Left kidney (tissue), 2 donors: ENCODE results near the gene SLC16A5. TPM values are rescaled to one million over a fixed set of nuclear protein-coding genes. Genes with fewer than 3 reads are reported as not detected.
"Not testable (repeated sequence)": the region's sequence is repeated elsewhere in the genome, so short reads cannot be mapped to it uniquely, and the experiment has no call there.

ENCODE experiments used
- DNase-seq: peaks from one replicate; pipeline ENCODE4 v3.0.0-alpha.2; 2013
- polyA plus RNA-seq: library from polyadenylated mRNA; unstranded; fragments of 120-200 nt; gene quantifications from one replicate; pipeline ENCODE4 v1.2.1, GENCODE V29; 2013; ENCODE audit not compliant: insufficient read length

Gene SLC16A5
- polyA plus RNA-seq, 1 donor, result 29.5 TPM

DNA sequence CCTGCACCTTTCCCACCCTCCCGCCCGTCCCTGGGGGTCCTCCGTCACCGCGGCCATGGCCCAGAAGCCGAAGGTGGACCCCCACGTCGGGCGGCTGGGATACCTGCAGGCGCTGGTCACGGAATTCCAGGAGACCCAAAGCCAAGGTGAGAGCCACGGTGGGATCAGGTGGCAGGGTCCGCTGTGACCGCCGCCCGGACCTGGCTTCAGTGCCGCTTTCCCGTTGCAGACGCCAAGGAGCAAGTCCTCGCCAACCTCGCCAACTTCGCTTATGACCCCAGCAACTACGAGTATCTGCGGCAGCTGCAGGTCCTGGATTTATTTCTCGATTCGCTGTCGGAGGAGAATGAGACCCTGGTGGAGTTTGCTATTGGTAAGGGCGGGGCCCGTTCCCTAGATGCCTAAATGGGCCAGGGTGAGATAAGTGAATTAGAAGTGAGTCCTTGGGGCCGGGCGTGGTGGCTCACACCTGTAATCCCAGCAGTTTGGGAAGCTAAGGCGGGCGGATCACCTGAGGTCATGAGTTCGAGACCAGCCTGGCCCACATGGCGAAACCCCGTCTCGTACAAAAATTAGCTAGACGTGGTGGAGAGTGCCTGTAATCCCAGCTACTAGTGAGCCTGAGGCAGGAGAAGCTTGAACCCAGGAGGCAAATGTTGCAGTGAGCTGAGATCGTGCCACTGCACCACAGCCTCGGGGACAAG lies 22.6 kb downstream of the SLC16A5 start:
- DNase-seq, result no peak

DNA sequence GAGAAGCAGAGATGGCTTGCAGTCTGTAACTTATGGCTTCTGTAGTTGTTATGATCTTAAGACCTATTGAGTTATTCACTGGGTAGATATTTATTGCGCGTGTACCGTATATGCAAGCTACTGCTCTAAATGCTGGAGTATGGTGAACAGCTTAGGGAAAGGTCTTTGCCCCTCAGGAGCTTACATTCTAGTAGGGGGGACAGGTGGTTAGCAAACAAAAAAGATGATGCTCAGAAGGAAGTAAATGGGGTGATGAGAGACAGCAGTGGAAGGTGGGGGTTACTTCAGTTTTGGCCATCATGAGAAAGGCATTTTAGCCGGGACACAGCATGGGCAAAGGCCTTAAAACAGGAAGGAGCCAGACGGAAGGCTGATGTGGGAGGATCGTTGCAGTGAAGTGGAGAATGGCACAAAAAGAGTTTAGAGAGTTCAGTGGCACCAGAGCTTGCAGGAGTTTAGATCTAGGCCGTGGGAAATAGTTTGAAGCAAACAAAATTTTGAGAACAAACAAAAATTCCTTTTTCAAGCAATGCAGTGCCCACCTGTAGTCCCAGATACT lies 24.1 kb downstream of the SLC16A5 start:
- no peak for DNase-seq

DNA sequence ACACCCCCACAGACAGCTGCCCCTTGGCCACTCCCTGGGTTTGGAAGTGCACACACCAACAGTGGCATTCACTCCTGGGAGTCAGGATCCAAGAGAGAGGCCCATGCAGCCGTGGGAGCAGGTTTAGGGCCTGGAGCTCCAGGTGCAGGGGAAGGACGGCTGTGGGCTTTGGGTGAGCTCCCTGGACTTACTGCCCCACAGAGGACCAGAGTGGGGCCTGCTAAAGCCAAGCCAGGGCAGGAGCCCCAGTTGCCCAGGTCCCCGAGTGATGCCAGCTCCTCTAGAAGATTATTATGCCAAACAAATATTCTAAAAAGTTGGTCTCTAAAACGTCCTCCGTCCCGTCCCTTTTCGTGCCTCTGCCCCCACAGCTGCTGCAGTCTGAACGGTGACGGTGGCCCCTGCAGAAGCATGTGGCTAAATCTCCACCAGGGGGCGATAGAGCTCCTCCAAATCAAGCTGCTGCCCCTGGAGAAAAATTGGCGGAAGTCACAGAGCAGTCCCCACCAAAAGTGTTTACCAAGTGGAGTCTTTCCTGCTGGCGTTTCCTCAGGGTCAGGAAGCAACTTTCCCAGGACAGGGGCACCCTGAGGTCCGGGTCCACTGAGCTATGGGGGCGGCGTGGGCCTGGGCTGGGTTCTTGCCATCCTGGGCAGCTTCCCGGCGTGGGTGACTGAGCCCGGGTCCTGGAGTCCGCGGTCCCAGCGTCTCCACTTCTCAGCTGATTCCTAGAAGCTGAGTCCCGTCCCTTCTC lies 26.2 kb downstream of the SLC16A5 start:
- peak; percentile 92 for DNase-seq

DNA sequence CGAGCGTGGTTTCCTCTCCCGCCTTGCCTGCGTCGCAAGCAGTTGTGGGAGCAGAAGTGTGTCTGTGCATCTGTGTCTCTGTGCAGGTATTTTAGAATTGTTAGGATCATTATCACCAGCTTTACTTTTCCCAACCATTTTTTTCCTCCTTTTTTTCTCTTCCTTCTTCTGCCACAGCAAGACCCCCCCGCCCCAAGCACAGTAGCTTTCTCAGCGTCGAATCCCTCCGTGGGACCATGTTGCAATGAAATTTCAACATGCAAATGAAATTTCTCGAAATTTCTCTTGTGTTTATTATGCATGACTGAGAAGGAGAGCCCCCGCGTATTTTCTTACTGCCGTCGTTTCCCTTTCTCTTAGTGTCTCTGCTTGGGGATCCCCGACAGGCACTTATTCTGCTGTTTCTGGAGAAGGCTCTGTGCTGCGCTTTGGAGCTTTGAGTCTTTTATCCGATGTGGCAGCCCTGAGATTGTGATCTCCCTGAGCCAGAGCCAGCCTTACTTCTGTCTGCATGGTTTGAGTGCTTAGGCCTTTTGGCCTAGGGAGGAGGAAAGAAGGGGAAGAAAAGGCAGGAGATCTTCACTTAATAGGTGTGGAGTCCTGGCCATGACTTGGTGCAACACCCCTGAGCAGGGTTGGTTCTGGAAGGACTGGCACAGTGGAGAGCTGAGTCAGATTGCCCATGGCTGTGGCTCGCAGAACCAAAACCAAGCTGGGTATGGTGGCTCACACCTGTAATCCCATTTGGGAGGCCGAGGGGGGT lies 27.0 kb downstream of the SLC16A5 start:
- DNase-seq, result no peak

DNA sequence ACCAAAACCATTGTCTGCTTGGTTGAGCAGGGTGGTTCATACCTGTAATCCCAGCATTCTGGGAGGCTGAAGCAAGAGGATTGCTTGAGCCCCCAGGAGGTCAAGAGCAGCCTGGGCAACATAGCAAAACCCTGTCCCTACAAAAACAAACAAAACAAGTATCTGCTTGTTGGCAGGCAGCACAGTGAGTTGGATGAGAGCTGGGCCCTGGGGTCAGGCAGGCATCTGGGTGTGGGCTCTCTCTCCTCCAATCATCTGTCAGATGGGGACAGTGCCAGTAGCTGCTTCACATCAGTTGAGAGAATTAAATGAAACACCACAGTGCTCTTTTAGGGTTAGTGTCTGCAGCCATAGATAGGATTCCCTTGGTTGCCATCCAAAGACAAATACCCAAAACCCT lies 27.8 kb downstream of the SLC16A5 start:
- no peak for DNase-seq

DNA sequence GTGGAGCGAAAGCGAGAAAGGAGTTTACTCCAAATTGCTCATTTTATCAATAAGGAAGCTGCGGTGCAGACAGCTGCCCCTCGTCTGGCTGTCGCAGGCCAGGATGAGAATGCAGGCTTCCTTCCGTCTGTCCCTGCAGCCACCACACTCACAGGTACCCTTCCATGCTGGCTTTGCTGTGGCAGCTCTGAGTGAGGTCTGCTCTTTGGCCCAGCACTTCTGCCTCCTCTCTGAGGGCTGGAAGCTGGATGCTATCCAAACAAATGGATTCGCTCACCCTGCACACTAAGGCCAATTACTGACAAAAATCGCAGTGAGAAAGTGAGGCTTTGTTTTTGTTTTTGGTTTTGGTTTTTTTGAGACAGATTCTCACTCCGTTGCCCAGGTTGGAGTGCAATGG lies 29.0 kb downstream of the SLC16A5 start:
- no peak for DNase-seq

DNA sequence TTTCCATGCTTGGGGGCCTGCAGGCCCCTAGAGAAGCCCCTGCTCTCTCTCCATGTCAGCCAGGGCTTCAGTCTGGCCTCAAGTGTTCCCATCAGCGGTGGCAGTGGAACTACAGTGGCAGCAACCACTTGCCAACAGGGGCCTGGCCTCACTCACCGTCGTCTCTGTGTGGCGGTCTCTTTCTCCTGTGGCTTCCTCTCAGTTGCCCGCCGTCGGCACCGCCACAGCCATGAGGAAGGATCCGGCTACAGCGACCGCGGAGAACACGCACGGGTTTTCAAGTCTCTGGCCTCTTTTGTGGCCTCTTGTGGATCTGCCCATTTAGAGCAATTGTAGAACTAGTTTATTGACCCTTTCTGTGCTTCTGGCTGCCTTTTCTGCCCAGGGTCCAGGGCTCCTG lies 30.6 kb downstream of the SLC16A5 start:
- no peak for DNase-seq

DNA sequence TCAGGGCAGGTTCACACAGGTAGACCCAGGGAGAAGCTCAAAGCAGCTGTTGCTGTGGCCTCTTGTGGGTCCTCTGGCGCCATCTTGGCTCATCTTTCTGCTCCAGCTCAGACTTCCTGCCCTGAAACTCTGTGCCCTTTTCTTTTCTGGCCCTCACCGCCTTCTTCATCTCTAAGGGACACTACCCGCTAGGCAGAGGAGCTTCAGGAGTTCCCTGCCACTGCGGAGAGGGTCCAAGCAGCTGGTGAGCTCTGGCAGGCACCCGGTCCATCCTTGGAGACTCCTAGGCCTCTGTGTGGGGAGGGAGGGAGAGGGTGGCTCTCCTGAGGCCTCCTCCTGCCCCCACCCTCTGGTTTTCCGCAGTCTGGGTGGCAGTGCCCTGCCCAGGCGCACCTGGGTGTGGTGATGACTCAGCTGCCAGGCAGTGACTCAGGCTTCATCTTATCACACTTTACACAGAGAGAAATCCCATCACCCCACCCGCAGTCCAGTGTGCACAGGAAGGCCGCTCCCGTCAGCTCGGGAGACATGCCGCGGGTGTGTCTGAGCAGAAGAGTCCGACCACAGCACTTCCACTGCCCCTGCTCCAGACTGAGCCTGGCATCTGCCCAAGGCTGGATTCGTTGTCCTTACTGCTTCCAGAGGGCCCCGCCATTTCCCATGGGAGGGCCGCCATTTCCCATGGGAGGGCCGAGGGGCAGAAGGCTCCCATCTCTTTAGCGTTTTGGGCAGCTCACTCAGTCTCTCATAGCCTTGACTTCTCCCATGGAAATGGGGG lies 36.5 kb downstream of the SLC16A5 start:
- no peak for DNase-seq

DNA sequence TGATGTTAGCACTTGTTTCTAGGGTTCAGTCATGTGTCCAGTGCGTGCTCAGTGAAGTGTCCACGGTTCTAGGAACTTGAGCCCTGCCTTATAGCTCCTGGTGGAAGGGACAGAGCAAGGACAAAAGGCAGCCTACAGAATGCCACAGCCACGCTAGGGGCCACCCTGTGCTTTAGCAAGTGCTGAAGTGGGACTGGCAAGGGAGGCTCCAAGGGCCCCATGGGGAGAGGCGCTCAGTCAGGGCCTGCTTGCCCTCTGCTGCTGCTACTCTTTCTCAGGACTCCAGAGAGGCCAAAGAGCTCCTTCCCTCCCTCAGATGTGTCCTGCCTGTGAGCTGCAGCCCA lies 37.0 kb downstream of the SLC16A5 start:
- DNase-seq, result no peak

DNA sequence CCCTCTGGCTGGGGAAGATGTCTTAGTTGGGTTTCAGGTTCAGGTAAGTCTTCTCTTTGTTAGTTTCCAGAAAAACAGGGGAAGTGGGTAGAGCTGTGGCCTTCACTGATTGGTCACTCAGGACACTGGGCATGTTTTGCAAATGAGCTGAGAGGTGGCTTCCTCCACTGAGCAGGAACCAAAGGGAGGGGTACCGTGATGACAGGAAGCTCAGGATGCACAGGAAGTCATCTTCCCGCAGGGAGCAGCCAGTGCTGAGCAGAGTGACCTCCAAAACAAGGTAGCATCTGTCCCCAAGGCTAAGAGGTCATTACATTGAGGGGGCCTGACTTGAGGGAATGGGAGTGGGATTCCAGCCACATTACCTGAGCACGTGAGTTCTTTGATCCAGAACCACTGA lies 38.2 kb downstream of the SLC16A5 start:
- no peak for DNase-seq

DNA sequence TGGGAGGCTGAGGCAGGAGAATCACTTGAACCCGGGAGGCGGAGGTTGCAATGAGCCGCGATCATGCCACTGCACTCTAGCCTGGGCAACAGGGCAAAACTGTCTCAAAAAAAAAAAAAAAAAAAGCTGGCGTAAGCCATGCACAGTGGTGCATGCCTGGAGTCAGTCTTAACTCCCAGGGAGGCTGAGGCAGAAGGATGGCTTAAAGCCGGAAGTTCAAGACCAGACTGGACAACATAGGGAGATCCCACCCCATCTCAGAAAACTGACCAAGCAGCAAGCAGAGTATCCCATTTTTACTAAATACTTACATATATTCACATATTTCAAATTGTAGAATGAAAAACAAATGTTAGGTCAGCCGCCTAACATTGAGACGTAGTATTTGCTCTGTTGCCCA lies 39.2 kb downstream of the SLC16A5 start:
- no peak for DNase-seq

DNA sequence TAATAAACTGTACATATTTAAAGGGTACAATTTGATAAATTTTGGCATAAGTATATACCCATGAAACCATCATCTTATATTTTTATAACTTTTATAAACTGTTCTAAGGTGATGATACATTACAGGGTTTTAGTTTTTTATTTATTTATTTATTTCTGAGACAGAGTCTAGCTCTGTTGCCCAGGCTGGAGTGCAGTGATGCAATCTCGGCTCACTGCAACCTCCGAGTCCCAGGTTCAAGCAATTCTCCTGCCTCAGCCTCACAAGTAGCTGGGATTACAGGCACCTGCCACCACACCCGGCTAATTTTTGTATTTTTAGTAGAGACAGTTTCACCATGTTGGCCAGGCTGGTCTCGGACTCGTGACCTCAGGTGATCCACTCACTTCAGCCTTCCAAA lies 40.2 kb downstream of the SLC16A5 start:
- DNase-seq, result not testable (repeated sequence)

DNA sequence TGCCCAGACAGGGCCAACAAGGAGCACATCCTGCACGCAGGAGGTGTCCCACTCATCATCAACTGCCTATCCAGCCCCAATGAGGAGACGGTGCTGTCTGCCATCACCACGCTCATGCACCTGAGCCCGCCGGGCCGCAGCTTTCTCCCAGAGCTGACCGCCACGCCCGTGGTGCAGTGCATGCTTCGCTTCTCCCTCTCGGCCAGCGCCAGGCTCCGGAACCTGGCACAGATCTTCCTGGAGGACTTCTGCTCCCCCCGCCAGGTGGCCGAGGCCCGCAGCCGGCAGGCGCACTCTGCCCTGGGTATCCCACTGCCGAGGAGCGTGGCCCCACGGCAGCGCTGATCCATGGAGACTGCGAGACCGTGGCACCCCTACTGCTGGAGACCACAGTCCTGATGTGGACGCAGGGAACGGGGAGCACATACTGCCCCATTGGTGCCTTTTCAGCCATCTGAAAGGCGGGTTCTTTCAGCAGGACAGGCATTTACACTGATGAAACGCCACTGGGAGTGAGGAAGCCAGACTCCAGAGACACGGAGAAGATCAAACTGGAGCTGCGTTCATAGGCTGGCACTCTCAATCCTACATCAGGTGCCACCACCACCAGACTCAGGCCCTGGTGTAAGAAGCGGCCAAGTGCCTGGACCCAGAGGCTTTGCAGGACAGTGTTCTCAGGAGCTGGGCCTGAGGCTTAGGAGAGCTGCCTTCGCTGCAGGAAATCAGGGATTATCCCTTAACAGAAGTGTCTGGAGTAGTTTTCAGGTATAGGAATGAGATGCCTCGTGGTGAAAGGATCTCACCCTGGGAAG lies 41.1 kb downstream of the SLC16A5 start:
- DNase-seq, result no peak

DNA sequence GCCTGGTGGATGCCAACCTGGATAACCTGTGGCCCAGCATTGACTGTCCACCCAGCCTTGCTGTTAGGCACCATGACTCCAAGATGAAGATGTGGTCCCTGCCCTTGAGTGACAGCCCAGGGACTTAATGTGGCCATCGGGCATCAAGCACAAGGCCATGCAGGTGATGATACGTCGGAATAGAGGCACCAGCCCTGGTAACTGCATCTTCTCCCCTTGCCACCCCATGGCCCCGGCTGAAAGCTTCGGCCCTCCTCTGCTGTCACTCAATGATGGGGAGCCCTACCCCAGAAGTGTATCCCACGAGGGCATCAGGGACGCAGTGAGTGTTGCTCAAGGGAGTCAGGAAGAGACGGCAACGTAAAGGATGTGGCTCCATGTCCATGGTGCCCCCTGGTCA lies 41.8 kb downstream of the SLC16A5 start:
- DNase-seq, result no peak

DNA sequence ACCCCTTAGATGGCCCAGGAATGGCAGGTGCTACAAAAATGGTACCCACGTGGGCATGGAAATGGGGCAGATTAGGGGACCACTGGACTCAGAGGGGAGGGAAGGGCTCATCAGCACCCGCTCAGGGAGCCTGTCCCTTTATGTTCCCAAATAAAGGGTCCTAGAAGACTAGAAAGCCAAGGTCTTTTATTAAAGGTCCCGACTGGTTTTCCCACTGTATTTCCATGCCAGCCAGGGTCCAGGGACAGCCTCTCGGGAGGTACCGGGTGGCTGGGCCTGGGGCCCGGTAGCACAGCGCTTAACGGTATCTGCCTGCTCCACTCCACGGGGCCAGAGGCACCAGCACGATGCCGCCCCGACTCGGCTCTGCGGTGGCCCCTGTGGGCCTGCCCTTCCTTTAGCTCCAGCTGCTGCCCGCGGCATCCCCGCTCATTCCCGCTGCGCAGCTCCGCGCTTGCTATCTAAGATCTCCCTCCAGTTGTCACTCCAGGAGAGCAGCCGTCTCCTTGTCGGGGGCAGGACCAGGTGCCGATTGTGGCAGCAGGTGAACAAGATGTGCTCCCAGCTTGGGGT lies 42.4 kb downstream of the SLC16A5 start:
- DNase-seq, result no peak

DNA sequence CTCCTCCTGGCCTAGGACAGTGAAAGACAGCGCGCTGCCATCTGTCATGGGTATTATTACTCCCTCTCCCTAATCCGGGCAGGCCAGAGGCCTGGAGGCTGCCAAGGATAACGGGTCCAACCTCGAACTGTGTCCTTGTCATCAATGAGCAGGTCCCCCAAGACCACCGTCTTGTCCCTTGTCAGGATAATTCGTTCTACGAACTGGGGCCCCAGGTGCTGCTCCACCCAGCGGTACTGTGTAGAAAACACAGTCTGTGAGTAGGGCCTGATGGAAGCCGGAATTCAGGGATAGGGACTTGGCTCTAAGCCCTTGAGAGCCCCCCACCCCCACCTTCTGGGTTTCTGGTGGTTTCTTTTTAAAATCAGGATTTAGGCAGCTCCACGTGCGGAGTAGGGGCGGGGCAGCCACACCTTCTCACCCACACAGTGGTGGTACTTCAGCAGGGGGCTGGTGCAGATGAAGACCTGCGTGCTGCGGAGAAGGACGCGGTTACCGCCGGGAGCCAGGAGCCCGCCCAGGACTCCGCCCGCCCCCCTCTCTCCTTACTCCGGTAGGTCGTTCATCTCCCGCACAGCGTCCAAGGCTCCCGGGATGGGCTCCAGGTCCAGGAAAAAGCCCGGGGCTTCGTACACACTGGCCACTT lies 43.0 kb downstream of the SLC16A5 start:
- peak; percentile 63 for DNase-seq

DNA sequence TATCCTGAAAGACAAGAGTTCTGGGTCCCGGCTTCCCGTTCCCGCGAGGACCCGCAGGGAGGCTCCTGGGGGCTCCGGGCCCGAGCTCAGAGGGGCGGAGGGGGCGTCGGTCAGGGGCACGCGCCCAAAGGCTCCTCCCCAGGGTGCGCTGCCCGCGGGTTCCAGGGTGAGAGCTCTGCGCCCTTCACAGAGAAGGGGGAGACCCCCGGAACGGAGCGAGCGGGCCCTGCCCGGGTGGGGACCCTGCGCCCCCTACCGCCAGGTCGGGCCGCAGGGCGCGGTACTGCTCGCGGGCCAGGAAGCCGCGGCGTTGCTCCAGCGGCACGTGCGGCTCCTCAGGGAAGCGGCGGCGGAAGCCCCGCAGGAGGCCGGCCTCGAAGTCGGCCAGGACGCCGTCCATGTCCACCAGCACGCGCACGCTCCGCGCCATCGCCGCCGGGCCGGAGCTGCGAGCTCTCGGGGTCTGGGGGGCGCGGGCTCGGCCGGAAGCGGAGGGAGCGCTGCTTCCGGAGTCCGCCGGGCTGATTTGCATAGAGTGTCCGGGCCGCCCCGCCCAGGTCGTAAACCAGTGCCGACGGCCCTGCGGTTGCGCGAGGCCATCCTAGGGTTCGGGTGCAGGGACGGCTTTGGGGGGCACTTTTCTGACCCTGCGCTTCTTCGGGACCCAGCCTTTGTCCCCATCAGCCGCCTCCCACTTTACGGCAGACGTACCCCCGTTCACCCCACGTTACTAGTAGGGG lies 43.7 kb downstream of the SLC16A5 start, which contains the start of gene NT5C:
NT5C (minus strand) TSS at position 465 of the 740 bp plus-strand sequence; CDS start at position 430, 35 bp downstream.
- DNase-seq, result peak; percentile 86

DNA sequence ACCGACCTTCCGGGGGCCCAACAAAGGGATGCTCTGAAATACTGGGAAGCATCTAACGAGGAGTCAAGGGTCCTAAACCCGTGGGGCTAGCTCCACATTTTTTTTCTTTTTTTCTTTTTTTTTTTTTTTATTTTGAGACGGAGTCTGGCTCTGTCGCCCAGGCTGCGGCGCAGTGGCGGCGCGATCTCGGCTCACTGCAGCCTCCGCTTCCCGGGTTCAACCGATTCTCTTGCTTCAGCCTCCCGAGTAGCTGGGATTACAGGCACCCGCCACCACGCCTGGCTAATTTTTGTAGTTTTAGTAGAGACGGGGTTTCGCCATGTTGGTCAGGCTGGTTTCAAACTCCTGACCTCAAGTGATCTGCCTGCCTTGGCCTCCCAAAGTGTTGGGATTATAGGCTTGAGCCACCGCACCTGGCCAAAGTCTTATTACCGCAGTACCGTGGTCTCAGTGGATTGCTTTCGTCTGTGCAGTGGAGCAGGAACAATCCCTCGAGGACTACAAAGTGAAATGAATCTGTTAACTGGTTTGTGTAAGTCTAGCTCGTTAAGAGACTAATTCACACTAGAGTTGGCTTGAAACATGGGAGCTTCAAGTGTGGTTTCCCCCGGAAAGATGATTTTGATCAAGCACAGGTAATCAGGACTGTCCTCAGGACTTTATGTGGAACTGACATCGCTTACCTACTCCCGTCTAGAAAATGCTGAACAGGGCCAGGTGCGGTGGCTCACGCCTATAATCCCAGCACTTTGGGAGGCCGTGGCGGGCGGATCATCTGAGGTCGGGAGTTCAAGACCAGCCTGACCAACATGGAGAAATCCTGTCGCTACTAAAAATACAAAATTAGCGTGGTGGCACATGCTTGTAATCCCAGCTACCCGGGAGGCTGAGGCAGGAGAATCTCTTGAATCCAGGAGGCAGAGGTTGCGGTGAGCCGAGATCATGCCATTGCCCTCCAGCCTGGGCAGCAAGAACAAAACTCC lies 44.6 kb downstream of the SLC16A5 start:
- not testable (repeated sequence) for DNase-seq
